ENCODE data around the gene RTF1. TPM values are rescaled to one million over a fixed set of nuclear protein-coding genes. Genes with fewer than 3 reads are reported as not detected.

The RTF1 gene
- polyA plus RNA-seq, 3 donors, result 11.2 to 19.1 (median 15.0) TPM

GRCh38 chr15:41484937-41485625 is 68.2 kb downstream of the RTF1 start:
- peaks cover 4 to 8% (median 4%) of the 10 kb centered on the region in 3 donors for H3K27me3 Mint-ChIP-seq (ENCODE audit: low read depth in 3 of 3)
- H3K27ac Mint-ChIP-seq, result peak overlapping the region in 1 of 7 donors; percentile 76
- H3K27me3 ChIP-seq (ENCODE audit: control insufficient read depth in 2 of 2, insufficient read depth in 2 of 2, low read length in 2 of 2), result no peaks in the 10 kb centered on the region
- DNase-seq, result no peak
- peaks cover 24 to 35% of the 10 kb centered on the region in 2 donors for H3K36me3 ChIP-seq (replicated peaks in 1 of 2; ENCODE audit: control insufficient read depth in 1 of 2, insufficient read depth in 2 of 2, low read length in 2 of 2)
- H3K4me3 Mint-ChIP-seq, result no peak overlapping the region
- no peak for TF ChIP-seq CTCF (IDR thresholded peaks at IDR 0.05)
- H3K9ac ChIP-seq (ENCODE audit: insufficient read depth, low read length, poor library complexity, severe bottlenecking), result no peak overlapping the region
- 88% methylated on average over 8 of the region's 11 CpGs for WGBS (ENCODE audit: insufficient coverage)
- peaks cover 32 to 37% of the 10 kb centered on the region in 2 donors for H3K36me3 Mint-ChIP-seq
- intact Hi-C loops (cut with micrococcal nuclease), result no loop called here
- H3K4me1 ChIP-seq (ENCODE audit: control insufficient read depth in 1 of 2, insufficient read depth in 2 of 2, low read length in 2 of 2), result no peaks in the 10 kb centered on the region
- H4K20me1 ChIP-seq (ENCODE audit: insufficient read depth, low read length), result no peaks in the 10 kb centered on the region
- H3K4me2 ChIP-seq (replicated peaks; ENCODE audit: extremely low read depth, low read length, poor library complexity, severe bottlenecking), result no peak overlapping the region
- no peaks in the 10 kb centered on the region for H3K4me1 Mint-ChIP-seq
- H3K27ac ChIP-seq (ENCODE audit: low read depth in 1 of 2, low read length in 2 of 2), result no peak overlapping the region
- no peak overlapping the region for H3K4me3 ChIP-seq (replicated peaks in 1 of 3; ENCODE audit: low read depth in 2 of 3, low read length in 3 of 3)
- H3K79me2 ChIP-seq (ENCODE audit: insufficient read depth, low read length), result no peaks in the 10 kb centered on the region
- H3K9me3 ChIP-seq (replicated peaks in 1 of 2; ENCODE audit: control insufficient read depth in 1 of 2, insufficient read depth in 1 of 2, low read length in 2 of 2), result no peaks in the 10 kb centered on the region
- H3K9me3 Mint-ChIP-seq, result peaks cover 0 to 3% (median 1%) of the 10 kb centered on the region in 7 donors
- H2AFZ ChIP-seq (ENCODE audit: insufficient read depth, low read depth, low read length, poor library complexity, severe bottlenecking), result no peak overlapping the region

GRCh38 chr15:41486286-41486685 is 69.4 kb downstream of the RTF1 start:
- H2AFZ ChIP-seq (ENCODE audit: insufficient read depth, low read depth, low read length, poor library complexity, severe bottlenecking), result no peak overlapping the region
- 84% methylated on average over 36 of the region's 43 CpGs for WGBS (ENCODE audit: insufficient coverage)
- DNase-seq, result no peak
- intact Hi-C loops (cut with micrococcal nuclease), result no loop called here
- H3K9me3 Mint-ChIP-seq, result peaks cover 0 to 3% (median 1%) of the 10 kb centered on the region in 7 donors
- no peak overlapping the region for H3K4me3 Mint-ChIP-seq
- peaks cover 2 to 9% of the 10 kb centered on the region in 2 donors for H3K27me3 ChIP-seq (ENCODE audit: control insufficient read depth in 2 of 2, insufficient read depth in 2 of 2, low read length in 2 of 2)
- peaks cover 13 to 23% of the 10 kb centered on the region in 2 donors for H3K36me3 ChIP-seq (replicated peaks in 1 of 2; ENCODE audit: control insufficient read depth in 1 of 2, insufficient read depth in 2 of 2, low read length in 2 of 2)
- no peaks in the 10 kb centered on the region for H3K4me1 ChIP-seq (ENCODE audit: control insufficient read depth in 1 of 2, insufficient read depth in 2 of 2, low read length in 2 of 2)
- H4K20me1 ChIP-seq (ENCODE audit: insufficient read depth, low read length), result no peaks in the 10 kb centered on the region
- peaks cover 20 to 25% of the 10 kb centered on the region in 2 donors for H3K36me3 Mint-ChIP-seq
- H3K79me2 ChIP-seq (ENCODE audit: insufficient read depth, low read length), result no peaks in the 10 kb centered on the region
- H3K27ac ChIP-seq (ENCODE audit: low read depth in 1 of 2, low read length in 2 of 2), result no peak overlapping the region
- H3K9me3 ChIP-seq (replicated peaks in 1 of 2; ENCODE audit: control insufficient read depth in 1 of 2, insufficient read depth in 1 of 2, low read length in 2 of 2), result no peaks in the 10 kb centered on the region
- H3K27ac Mint-ChIP-seq, result no peak overlapping the region
- no peak for TF ChIP-seq CTCF (IDR thresholded peaks at IDR 0.05)
- H3K4me2 ChIP-seq (replicated peaks; ENCODE audit: extremely low read depth, low read length, poor library complexity, severe bottlenecking), result no peak overlapping the region
- H3K4me3 ChIP-seq (replicated peaks in 1 of 3; ENCODE audit: low read depth in 2 of 3, low read length in 3 of 3), result no peak overlapping the region
- no peaks in the 10 kb centered on the region for H3K4me1 Mint-ChIP-seq
- peaks cover 6 to 20% (median 11%) of the 10 kb centered on the region in 3 donors for H3K27me3 Mint-ChIP-seq (ENCODE audit: low read depth in 3 of 3)
- H3K9ac ChIP-seq (ENCODE audit: insufficient read depth, low read length, poor library complexity, severe bottlenecking), result no peak overlapping the region

Data from CD14-positive monocyte (primary cell).